Glomerular visceral epithelial cell (primary cell): ENCODE measurements around the gene PLS1.
"Not testable (repeated sequence)": the region's sequence is repeated elsewhere in the genome, so short reads cannot be mapped to it uniquely, and the experiment has no call there.

Experiments used
- DNase-seq: peaks from one replicate; pipeline ENCODE4 v3.0.0-alpha.2; 2016; ENCODE audit errors: extremely low spot score

PLS1 gene

DNA sequence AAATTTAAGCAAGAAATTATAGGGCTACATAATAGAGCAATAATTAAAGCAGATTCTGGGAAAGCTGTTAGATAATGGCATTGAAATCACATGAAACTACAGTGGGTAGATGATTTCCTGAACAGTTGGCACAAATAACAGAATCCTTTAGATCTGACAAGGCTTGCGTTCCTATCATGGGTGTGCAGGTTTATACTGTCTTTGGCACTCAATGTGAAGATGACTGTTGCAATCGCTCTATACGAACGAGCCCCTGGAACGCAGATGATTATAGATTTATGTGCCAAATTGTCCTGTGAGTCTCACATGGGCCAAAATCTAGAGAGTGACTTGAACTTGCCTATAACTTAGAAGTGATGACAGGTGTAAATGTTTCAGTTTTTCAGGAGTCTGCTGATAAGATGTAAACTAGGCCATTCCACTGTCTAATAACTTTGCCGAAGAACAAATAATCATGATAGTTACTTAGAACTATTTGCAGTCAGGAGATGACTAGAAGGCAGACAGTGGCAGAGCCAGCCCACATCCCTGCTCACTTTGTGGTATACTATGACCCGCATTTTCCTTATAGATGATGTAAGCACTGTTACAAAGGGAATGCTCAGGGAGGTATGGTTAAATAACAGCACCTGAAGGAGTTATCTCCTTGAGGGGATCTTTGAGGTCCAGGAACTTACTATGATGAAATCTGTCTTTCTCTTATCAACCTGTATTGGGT is 97.1 kb downstream of the PLS1 start:
- DNase-seq = no peak

DNA sequence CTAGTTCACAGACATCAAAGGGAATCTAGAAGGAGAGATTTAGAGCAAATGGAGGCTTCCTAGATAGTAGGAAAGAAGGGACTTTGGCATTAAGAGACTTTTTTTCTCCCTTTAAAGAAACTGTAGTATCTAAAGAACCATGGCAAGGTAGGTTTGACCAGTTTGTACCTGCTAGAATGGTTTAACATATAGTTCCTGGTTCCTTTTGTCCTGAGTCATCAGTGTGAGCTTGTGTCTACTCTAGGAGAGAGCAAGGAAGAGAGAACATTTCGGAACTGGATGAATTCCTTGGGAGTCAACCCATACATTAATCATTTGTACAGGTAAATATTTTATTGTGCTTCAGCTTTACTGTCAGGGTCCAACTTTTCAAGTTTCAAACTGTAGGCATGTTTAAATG is 98.0 kb downstream of the PLS1 start:
- DNase-seq = no peak

DNA sequence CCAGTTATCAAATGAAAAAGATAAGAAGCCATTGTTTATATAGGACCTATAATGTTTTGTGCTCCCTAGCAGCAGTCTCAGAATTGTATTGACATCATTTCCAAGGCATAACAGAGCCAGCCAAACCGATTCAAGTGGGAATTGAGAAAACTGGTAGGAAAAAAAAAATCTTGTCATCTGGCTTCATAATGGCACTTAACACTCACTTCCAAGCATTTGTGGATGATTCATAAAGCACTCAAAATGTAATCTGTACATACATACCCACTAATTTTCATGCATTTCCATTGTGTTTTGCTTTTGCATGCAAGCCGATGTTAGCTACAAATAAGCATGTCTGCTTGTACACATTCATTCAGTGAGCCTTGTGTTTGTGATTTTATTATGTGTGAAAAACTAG is 109.0 kb downstream of the PLS1 start:
- no peak for DNase-seq

DNA sequence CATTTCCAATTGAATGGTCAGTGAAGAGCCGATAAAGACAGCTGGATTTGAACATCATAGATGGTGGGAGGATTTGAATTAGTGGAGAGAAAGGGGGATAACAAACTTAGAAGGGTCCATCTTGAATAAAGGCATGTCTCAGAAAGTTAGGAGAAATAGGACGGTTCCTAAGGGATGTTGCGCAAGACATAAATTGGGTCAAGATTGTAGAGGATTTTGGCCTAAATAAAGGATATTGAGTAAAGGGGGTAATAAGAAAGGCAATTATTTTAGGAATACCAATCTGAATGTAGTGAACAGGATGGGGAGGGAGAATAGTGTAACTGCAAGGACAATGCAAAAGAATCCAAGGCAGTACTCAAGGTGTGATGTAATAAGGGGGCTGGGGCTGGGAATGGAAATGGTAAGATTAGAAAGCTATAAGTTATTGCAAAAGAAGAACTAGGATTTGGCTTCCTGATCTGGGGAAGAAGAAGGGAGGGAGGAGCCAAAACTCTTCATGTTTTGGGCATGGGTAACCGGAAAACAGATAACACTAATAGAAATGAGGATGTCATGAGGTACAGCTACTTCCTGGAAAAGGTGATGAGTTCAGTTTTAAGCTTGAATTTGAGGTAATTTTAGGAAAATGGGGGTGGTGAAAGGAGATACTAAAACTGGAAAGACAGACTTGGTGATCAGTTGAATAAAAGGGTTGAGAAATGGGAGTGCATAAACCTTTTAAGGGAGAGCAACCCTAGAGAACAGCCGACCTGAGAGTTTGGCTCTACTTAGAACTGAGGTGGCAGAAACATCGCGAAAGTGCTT is 110.3 kb downstream of the PLS1 start:
- no peak for DNase-seq

DNA sequence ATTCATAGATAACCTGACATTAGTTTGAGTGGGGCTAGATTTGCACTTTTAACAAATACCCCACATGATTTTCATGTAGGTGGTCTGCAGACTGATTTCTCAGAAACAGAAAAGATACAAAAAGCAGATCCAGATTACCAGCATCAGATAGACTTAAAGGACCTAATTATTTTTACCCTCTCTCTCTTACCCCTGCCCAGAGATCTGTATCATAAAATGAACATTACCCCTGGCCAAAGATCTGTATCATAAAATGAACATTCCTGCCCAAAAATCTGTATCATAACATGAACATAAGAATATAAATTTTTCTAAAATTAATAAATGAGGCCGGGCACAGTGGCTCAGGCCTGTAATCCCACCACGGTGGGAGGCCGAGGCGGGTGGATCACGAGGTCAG is 113.0 kb downstream of the PLS1 start:
- DNase-seq = no peak

DNA sequence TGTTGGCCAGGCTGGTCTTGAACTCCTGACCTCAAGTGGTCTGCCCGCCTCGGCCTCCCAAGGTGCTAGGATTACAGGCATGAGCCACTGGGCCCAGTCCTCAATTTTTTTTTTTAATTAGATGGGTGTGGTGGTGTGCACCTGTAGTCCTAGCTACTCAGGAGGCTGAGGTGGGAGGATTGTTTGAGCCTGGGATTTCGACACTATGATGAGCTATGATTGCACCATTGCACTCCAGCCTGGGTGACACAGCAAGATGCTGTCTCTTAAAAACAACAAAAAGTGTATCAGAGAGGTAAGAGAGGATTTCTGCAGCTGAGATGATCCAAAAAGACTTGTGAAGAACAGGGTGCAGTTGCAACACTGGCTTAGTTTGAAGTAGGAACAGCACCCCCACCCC is 118.7 kb downstream of the PLS1 start:
- DNase-seq = not testable (repeated sequence)

DNA sequence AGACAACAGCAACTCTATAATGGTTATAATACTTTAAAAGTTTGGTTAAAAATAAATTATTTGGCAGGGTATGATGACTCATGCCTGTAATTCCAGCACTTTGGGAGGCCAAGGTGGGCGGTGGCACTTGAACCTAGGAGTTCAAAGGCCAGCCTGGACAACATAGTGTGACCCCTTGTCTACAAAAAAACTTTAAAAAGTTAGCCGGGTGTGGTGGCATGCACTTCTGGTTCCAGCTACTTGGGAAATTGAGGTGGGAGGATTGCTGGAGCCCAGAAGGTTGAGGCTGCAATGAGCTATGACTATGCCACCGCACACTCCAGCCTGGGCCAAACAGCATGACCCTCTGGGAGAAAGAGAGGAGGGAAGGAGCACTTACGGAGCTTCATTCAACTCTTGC is 119.9 kb downstream of the PLS1 start:
- no peak for DNase-seq

DNA sequence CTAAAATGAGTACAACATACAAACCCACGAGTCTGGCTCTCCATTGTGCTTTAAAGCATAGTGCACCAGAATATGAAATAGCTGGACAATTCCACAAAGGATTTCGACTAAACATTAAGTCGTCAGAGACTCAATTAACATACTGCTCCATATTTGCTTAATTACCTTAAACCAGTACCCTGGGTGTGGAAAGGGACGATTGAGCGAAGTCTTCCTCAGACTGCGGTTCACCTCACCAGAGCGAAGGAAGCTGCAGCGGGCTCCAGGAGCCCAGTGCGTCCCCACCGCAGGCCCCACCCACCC is 127.4 kb downstream of the PLS1 start:
- DNase-seq = no peak

DNA sequence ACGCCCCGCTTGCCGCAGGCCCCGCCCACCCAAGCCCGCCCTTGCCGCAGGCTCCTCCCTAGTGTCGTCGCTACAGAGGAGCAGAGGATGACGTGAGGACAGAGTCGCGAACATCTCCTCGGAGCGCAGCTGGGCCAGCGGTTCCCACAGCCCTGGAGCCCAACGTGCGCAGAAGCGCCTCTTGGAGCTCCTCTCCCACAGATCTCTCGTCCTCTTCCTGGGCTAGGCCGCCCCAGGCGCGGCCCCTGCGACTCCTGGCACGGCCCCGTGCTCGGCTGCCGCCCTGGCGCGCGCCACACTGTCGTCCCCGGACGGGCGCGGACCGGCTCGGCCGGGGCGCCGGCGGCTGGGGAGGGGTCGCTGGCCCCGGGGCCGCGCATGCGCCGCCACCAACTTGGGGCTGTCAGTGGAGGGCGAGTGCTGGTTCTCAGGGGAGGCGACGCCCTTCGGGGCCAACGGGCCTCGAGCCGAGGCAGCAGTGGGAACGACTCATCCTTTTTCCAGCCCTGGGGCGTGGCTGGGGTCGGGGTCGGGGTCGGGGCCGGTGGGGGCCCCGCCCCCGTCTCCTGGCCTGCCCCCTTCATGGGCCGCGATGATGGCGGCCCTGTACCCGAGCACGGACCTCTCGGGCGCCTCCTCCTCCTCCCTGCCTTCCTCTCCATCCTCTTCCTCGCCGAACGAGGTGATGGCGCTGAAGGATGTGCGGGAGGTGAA is 127.9 kb downstream of the PLS1 start, which contains the start of gene TRPC1:
Gene TRPC1, plus strand, starts transcription at position 67 of the 714 bp plus-strand sequence. Its CDS starts 526 bp downstream, at position 593.
- peak; percentile 88 for DNase-seq

DNA sequence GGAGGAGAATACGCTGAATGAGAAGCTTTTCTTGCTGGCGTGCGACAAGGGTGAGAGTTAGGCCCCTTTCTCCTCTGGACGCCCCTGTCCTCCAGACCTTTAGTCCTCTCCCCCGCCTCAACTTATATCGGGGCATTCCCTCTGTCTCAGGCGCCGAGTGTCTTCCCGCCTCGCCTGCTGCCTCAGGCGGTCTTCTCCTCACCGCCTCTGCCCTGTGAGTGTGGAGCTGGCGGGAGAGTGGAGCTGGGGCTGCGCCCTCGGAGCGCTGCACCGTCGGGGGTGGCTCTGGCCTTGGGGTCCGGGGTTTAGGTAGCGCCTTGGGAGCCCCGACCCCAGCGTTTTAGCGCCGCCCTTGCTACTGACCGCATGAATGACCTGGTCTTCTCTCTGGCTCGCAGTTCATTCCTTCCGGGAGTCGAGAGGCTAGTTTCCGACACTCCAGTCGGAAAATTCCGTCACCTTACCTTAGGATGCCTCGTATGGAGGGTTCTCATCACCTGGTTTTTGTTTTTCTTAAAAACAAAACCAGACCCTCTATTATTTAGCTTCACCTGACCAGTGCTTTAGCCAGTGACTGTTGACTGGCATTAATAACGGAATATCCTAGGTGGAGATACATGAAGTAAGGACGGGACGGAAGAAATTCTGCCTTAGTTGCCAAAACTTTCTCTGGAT is 128.6 kb downstream of the PLS1 start:
- peak; percentile 73 for DNase-seq

DNA sequence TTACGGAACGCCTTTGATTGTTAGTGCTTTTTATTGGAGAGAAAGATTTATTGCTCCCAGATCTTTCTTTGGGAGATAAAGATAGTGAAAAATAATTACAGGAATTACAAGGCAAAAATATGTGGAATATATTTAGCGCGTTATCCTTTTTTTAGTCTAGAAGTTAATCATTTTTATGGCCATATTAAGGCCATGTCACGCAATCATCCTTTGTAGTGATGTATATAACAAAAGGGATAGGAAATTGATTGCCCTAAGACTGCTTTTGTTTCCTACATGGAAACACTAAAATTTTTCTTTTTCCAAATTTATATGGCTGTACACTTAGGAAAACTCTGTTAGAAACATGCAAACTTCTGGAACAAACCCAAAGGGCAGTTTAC is 129.2 kb downstream of the PLS1 start:
- DNase-seq = no peak

DNA sequence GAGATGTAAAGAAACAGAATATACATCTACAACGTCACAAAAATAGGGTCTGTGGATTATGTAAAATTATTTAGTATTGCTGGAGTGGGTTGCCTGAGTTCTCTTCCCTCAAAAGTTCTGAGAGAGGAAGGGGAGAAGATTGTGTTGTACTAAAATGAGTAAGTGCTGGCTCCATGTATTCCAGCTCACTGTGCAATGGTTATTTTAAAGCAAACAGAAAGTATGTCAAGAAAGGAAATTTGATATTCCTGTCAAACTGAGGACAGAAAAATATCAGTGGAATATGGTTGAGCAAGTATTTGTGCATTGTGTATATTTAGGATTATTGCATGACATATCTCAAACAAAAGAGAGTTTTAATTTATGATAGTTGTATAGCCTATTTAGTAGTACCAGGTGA is 129.8 kb downstream of the PLS1 start:
- no peak for DNase-seq

DNA sequence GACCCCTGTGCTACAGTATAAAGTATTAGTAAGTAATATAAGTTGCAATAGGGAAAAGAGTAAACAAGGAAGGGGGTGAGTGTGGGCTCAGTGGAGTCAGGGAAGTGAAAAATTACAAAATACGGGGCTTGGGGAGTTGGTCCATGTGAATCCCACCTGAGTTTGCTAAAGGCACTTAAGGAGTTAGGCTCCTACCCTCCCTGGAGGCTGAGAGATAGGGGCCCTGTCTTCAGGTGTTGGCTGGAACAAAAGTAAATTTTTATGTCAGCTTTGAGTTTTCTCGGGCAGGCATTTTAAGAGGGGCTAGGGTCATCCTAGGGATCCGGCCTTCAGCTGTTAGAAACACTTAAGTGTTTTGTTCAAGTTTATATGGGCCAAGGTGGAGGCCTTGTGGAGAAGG is 135.9 kb downstream of the PLS1 start:
- DNase-seq = no peak

DNA sequence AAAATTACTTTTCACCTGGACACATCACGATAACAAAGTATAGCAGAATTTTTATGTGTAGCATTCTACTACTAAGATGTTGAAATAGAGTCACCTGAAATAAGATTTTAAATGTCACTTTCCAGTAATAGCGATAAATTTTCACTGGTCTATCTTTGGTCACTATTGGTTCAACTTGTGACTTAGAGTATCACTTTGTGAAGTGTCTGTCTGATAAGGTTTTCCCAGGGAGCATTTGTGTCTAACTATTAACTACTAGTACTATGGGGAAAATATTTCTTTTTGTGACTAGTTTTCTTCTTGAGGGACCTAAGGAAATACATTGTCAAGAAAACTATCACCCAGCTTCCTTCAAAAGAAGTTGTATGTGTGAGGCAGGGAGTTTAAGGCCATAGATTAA is 138.6 kb downstream of the PLS1 start:
- no peak for DNase-seq

DNA sequence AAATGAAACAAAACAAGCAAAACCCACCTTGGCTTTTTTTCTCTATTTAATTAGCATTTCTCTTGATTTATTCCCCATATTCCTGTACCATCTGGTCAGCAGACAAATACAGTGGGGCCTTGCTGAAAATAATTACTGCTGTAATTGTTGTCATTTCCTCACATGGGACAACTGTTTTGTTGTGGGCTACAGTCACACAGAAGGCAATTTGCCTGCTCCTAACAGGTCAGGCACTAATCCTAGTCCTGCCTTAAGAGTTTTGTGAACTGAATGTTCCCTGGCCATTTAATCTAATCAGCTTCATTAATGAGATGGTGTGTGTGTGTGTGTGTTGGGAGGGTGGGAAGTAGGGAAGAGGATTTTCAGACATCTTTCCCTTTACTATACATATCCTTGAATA is 139.3 kb downstream of the PLS1 start:
- no peak for DNase-seq

DNA sequence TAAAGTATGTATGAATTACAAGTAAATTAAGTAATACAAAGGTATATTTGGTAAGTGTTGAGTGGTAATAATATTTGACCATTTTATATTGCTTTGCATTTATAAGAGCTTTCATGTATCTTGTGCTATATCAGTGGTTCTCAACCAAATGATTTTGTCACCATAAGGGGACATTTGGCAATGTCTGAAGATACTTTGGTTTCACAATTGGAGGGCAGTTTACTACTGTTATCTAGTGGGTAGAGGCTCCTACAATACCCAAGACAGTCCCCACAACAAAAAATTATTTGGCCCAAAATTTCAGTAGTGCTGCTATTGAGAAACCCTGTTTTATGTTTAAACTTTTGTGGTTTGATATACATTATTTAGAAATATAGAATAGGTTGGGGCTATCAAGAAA is 142.2 kb downstream of the PLS1 start:
- DNase-seq = no peak

DNA sequence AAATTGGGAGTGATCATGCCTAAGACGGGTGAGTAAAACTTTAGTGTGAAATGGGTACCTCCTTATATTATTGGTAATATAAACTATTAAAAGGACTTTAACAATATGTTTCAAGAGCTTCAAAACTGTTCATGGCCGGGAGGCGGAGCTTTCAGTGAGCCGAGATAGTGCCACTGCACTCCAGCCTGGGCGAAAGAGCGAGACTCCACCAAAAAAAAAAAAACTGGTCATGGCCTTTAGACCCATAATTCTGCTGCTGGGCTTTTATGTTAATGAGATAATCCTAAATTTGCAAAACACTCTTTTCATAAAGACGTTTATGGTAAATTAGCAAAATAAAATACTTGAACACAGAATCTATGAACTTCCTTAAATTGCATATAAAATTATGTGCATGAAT is 150.5 kb downstream of the PLS1 start:
- DNase-seq = no peak

DNA sequence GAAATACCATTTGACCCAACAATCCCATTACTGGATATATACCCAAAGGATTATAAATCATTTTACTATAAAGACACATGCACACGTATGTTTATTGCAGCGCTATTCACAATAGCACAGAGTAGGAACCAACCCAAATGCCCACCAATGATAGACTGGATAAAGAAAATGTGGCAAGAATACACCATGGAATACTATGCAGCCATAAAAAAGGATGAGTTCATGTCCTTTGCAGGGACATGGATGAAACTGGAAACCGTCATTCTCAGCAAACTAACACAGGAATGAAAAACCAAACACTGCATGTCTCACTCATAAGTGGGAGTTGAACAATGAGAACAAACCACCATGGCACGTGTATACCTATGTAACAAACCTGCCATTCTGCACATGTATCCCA is 154.3 kb downstream of the PLS1 start:
- DNase-seq = not testable (repeated sequence)

DNA sequence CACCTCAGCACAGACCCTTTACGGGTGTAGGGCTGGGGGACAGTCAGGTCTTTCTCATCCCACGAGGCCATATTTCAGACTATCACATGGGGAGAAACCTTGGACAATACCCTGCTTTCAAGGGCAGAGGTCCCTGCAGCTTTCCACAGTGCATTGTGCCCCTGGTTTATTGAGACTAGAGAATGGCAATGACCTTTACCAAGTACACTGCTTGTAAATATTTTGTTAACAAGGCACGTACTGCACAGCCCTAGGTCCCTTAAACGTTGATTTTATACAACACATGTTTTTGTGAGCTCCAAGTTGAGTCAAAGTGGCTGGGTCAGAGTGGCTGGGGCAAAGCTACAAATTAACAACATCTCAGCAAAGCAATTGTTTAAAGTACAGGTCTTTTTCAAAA is 156.4 kb downstream of the PLS1 start:
- not testable (repeated sequence) for DNase-seq

DNA sequence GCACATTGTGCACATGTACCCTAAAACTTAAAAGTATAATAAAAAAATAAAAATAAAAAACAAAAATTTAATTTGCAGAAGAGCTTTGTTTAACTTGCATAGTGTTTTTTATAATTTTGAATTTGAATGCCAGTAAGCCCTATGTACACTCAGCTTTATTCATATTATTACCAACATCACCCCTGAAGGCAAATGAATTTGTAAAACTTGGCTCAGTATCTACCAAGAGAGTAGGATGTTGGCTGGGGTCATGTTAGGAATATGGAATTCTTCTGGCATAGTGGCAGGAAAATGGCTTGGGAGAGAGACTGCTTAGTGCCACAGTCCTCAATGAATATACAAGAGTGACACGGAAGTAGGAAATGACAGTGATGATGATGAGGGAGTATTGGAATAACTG is 158.3 kb downstream of the PLS1 start:
- no peak for DNase-seq
